ENCODE data around the gene ZDHHC14. TPM values are rescaled to one million over a fixed set of nuclear protein-coding genes. Genes with fewer than 3 reads are reported as not detected.

Gene ZDHHC14
- polyA plus RNA-seq, 2 of the 4 experiments (the other 2 are of a cell fraction): 2.2 to 2.8 TPM

GRCh38 chr6:157708239-157708638 lies 327.2 kb downstream of the ZDHHC14 start:
- no peak overlapping the region for H3K4me2 ChIP-seq
- ChIA-PET CTCF (no interaction called here), POLR2A (no interaction called here)
- DNase-seq (ENCODE audit: low read depth in 1 of 2, low spot score in 1 of 2) (no peak), FAIRE-seq (no peak), ATAC-seq (no peak)
- TF ChIP-seq HEYL (CRISPR knock-in tag; IDR thresholded peaks at IDR 0.05): no peak
- TF ChIP-seq MAFK (IDR thresholded peaks at IDR 0.05; ENCODE audit: partially characterized antibody): no peak
- TF ChIP-seq ZNF302 (CRISPR knock-in tag; IDR thresholded peaks at IDR 0.05): no peak
- no peak for TF ChIP-seq ZSCAN20 (CRISPR knock-in tag; IDR thresholded peaks at IDR 0.05)
- no peak for TF ChIP-seq ESRRA (IDR thresholded peaks at IDR 0.05; ENCODE audit: borderline replicate concordance, low read length)
- TF ChIP-seq, protein P1, sequence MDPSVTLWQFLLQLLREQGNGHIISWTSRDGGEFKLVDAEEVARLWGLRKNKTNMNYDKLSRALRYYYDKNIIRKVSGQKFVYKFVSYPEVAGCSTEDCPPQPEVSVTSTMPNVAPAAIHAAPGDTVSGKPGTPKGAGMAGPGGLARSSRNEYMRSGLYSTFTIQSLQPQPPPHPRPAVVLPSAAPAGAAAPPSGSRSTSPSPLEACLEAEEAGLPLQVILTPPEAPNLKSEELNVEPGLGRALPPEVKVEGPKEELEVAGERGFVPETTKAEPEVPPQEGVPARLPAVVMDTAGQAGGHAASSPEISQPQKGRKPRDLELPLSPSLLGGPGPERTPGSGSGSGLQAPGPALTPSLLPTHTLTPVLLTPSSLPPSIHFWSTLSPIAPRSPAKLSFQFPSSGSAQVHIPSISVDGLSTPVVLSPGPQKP (IDR thresholded peaks at IDR 0.05; ENCODE audit: low read depth, low read length): no peak
- TF ChIP-seq FOSB (CRISPR knock-in tag; IDR thresholded peaks at IDR 0.05): no peak
- no peak for TF ChIP-seq TP53 (CRISPR knock-in tag; IDR thresholded peaks at IDR 0.05)
- no peak for TF ChIP-seq CHD4 (IDR thresholded peaks at IDR 0.05; ENCODE audit: borderline replicate concordance)
- no peak for TF ChIP-seq JUN (IDR thresholded peaks at IDR 0.05)
- TF ChIP-seq JUNB (IDR thresholded peaks at IDR 0.05): no peak
- TF ChIP-seq PBX3 (IDR thresholded peaks at IDR 0.05): no peak
- TF ChIP-seq NR3C1 (IDR thresholded peaks at IDR 0.05): no peak
- no peak for TF ChIP-seq RCOR1 (IDR thresholded peaks at IDR 0.05; ENCODE audit: low read depth, low read length)
- TF ChIP-seq ZC3H11A (IDR thresholded peaks at IDR 0.05): no peak
- no peak for TF ChIP-seq CBX2 (IDR thresholded peaks at IDR 0.05; ENCODE audit: borderline replicate concordance, low read depth)
- TF ChIP-seq RAD21 (conservative IDR thresholded peaks at IDR 0.05 in 1 of 2, IDR thresholded peaks at IDR 0.05 in 1 of 2): no peak
- no peak for TF ChIP-seq USF2 (IDR thresholded peaks at IDR 0.05)
- TF ChIP-seq, protein P2, sequence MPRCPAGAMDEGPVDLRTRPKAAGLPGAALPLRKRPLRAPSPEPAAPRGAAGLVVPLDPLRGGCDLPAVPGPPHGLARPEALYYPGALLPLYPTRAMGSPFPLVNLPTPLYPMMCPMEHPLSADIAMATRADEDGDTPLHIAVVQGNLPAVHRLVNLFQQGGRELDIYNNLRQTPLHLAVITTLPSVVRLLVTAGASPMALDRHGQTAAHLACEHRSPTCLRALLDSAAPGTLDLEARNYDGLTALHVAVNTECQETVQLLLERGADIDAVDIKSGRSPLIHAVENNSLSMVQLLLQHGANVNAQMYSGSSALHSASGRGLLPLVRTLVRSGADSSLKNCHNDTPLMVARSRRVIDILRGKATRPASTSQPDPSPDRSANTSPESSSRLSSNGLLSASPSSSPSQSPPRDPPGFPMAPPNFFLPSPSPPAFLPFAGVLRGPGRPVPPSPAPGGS (IDR thresholded peaks at IDR 0.05): no peak
- no peaks in the 10 kb centered on the region for H3K4me1 ChIP-seq
- no peak overlapping the region for H3K27ac ChIP-seq
- H3K4me3 ChIP-seq: no peak overlapping the region
- 58% methylated on average over 3 of the region's 3 CpGs for WGBS (ENCODE audit: missing lambda C conversion rate)
- no peaks in the 10 kb centered on the region for H3K9me3 ChIP-seq

- DNase-seq (ENCODE audit: low read depth in 1 of 2, low spot score in 1 of 2) (no peak), ATAC-seq (no peak), FAIRE-seq (no peak)
- no peak overlapping the region for H3K4me2 ChIP-seq
- no peak overlapping the region for H3K27ac ChIP-seq
- ChIA-PET POLR2A (no interaction called here), CTCF (no interaction called here)
- H3K4me3 ChIP-seq: no peak overlapping the region
- 69% methylated on average over 7 of the region's 7 CpGs for WGBS (ENCODE audit: missing lambda C conversion rate)
- no peak for TF ChIP-seq CBX8 (IDR thresholded peaks at IDR 0.05)
- no peak for TF ChIP-seq FOSB (CRISPR knock-in tag; IDR thresholded peaks at IDR 0.05)
- no peak for TF ChIP-seq EHF (CRISPR knock-in tag; IDR thresholded peaks at IDR 0.05)
- no peak for TF ChIP-seq MAFK (IDR thresholded peaks at IDR 0.05; ENCODE audit: partially characterized antibody)
- H3K4me1 ChIP-seq: no peaks in the 10 kb centered on the region
- no peaks in the 10 kb centered on the region for H3K9me3 ChIP-seq
Observed at GRCh38 chr6:157708933-157709332, 327.9 kb downstream of the ZDHHC14 start.

DNA sequence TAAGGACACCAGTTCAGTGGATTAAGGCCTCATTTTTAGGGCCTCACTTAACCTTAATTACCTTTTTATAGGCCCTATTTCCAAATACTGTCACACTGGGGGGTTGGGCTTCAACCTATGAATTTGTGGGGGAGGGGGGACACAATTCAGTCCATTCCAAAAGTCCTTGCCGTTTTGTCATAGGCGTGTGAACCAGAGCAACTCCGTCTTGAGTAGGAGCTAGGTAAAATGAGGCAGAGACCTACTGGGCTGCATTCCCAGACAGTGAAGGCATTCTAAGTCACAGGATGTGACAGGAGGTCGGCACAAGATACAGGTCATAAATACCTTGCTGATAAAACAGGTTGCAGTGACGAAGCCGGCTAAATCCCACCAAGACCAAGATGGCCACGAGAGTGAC lies 328.6 kb downstream of the ZDHHC14 start:
- 66% methylated on average over 5 of the region's 7 CpGs for WGBS (ENCODE audit: missing lambda C conversion rate)
- no peak overlapping the region for H3K4me3 ChIP-seq
- TF ChIP-seq RNF2 (IDR thresholded peaks at IDR 0.05; ENCODE audit: borderline replicate concordance, low read depth): no peak
- H3K9me3 ChIP-seq: no peaks in the 10 kb centered on the region
- no peak for ATAC-seq
- no peak overlapping the region for H3K4me2 ChIP-seq
- H3K27ac ChIP-seq: no peak overlapping the region
- POLR2A ChIA-PET: no interaction called here
- CTCF ChIA-PET: interaction anchor here (0.6 kb wide), 1 partner anchor 164 kb away, joined by 3 read pairs; no protein-coding TSS in a partner anchor
- DNase-seq (ENCODE audit: low read depth in 1 of 2, low spot score in 1 of 2): no peak
- H3K4me1 ChIP-seq: no peaks in the 10 kb centered on the region
- FAIRE-seq: no peak

Measured in A549 (cell line).